ENCODE results near the gene POU2AF2. TPM values are rescaled to one million over a fixed set of nuclear protein-coding genes. Genes with fewer than 3 reads are reported as not detected.

The POU2AF2 gene
- total RNA-seq, 2 experiments from 2014 or later: not detected

GRCh38 chr11:111225881-111226280, 19.6 kb upstream of the POU2AF2 start:
- POLR2A ChIA-PET: interaction anchor here (0.6 kb wide), 1 partner anchor 65 kb away, joined by 3 read pairs; no protein-coding TSS in a partner anchor
- H3K4me1 Mint-ChIP-seq: peaks cover 30% of the 10 kb centered on the region
- no peak overlapping the region for H3K27ac Mint-ChIP-seq
- peaks cover 30% of the 10 kb centered on the region for H3K27me3 Mint-ChIP-seq
- no peaks in the 10 kb centered on the region for H3K9me3 Mint-ChIP-seq
- H3K36me3 Mint-ChIP-seq (ENCODE audit: low read depth): no peaks in the 10 kb centered on the region
- no peak for DNase-seq
- H3K4me3 Mint-ChIP-seq: no peak overlapping the region
- CTCF ChIA-PET: interaction anchor here (0.7 to 2.1 kb wide), 2 partner anchors 13 to 213 kb away, joined by 3 to 4 read pairs; no protein-coding TSS in a partner anchor

- peak; percentile 29 for DNase-seq
- Mint-ChIP-seq H3K9me3 (no peaks in the 10 kb centered on the region), H3K4me1 (peaks cover 27% of the 10 kb centered on the region), H3K27ac (no peak overlapping the region), H3K27me3 (peaks cover 30% of the 10 kb centered on the region), H3K36me3 (ENCODE audit: low read depth) (no peaks in the 10 kb centered on the region), H3K4me3 (no peak overlapping the region)
- POLR2A ChIA-PET: no interaction called here
- CTCF ChIA-PET: interaction anchor here (1.1 to 2.2 kb wide), 3 partner anchors 26 to 217 kb away, joined by 3 to 8 read pairs (median 4); no protein-coding TSS in a partner anchor
These were observed 15.9 kb upstream of the POU2AF2 start for GRCh38 chr11:111229604-111230003.

- no peak overlapping the region for H3K27ac Mint-ChIP-seq
- no peak for DNase-seq
- peaks cover 27% of the 10 kb centered on the region for H3K4me1 Mint-ChIP-seq
- H3K27me3 Mint-ChIP-seq: peaks cover 28% of the 10 kb centered on the region
- no peaks in the 10 kb centered on the region for H3K9me3 Mint-ChIP-seq
- H3K4me3 Mint-ChIP-seq: peak overlapping the region; percentile 61
- ChIA-PET CTCF (interaction anchor here (1.1 to 2.2 kb wide), 7 partner anchors 10 to 216 kb away, joined by 3 to 8 read pairs (median 3); no protein-coding TSS in a partner anchor), POLR2A (no interaction called here)
- H3K36me3 Mint-ChIP-seq (ENCODE audit: low read depth): no peaks in the 10 kb centered on the region
These were observed 15.4 kb upstream of the POU2AF2 start for GRCh38 chr11:111230122-111230465.

GRCh38 chr11:111231836-111232235, 13.7 kb upstream of the POU2AF2 start:
- POLR2A ChIA-PET: no interaction called here
- Mint-ChIP-seq H3K4me1 (peaks cover 27% of the 10 kb centered on the region), H3K27me3 (peaks cover 29% of the 10 kb centered on the region), H3K27ac (no peak overlapping the region), H3K4me3 (no peak overlapping the region), H3K9me3 (no peaks in the 10 kb centered on the region), H3K36me3 (ENCODE audit: low read depth) (no peaks in the 10 kb centered on the region)
- CTCF ChIA-PET: no interaction called here
- DNase-seq: no peak

- H3K36me3 Mint-ChIP-seq (ENCODE audit: low read depth): no peaks in the 10 kb centered on the region
- no peaks in the 10 kb centered on the region for H3K9me3 Mint-ChIP-seq
- H3K4me3 Mint-ChIP-seq: no peak overlapping the region
- DNase-seq: no peak
- no peak overlapping the region for H3K27ac Mint-ChIP-seq
- POLR2A ChIA-PET: no interaction called here
- CTCF ChIA-PET: no interaction called here
- H3K4me1 Mint-ChIP-seq: peaks cover 4% of the 10 kb centered on the region
- H3K27me3 Mint-ChIP-seq: peaks cover 37% of the 10 kb centered on the region
These were observed 9.1 kb upstream of the POU2AF2 start for GRCh38 chr11:111236383-111236782.

GRCh38 chr11:111237926-111238325, 7.6 kb upstream of the POU2AF2 start:
- H3K36me3 Mint-ChIP-seq (ENCODE audit: low read depth): no peaks in the 10 kb centered on the region
- POLR2A ChIA-PET: no interaction called here
- H3K27ac Mint-ChIP-seq: no peak overlapping the region
- no peaks in the 10 kb centered on the region for H3K9me3 Mint-ChIP-seq
- CTCF ChIA-PET: no interaction called here
- no peak for DNase-seq
- H3K4me1 Mint-ChIP-seq: no peaks in the 10 kb centered on the region
- H3K27me3 Mint-ChIP-seq: peaks cover 30% of the 10 kb centered on the region
- no peak overlapping the region for H3K4me3 Mint-ChIP-seq

- DNase-seq: no peak
- Mint-ChIP-seq H3K4me1 (no peaks in the 10 kb centered on the region), H3K27ac (no peak overlapping the region), H3K4me3 (no peak overlapping the region), H3K27me3 (peaks cover 28% of the 10 kb centered on the region), H3K36me3 (ENCODE audit: low read depth) (no peaks in the 10 kb centered on the region), H3K9me3 (no peaks in the 10 kb centered on the region)
- CTCF ChIA-PET: interaction anchor here (0.6 kb wide), 1 partner anchor 103 kb away, joined by 3 read pairs; no protein-coding TSS in a partner anchor
- POLR2A ChIA-PET: interaction anchor here (0.6 kb wide), 1 partner anchor 204 kb away, joined by 4 read pairs; no protein-coding TSS in a partner anchor
These were observed 1.4 kb downstream of the POU2AF2 start for GRCh38 chr11:111246956-111247355.

- Mint-ChIP-seq H3K4me1 (no peaks in the 10 kb centered on the region), H3K4me3 (no peak overlapping the region), H3K27me3 (peaks cover 14% of the 10 kb centered on the region), H3K36me3 (ENCODE audit: low read depth) (no peaks in the 10 kb centered on the region), H3K9me3 (no peaks in the 10 kb centered on the region), H3K27ac (no peak overlapping the region)
- POLR2A ChIA-PET: no interaction called here
- no peak for DNase-seq
- CTCF ChIA-PET: no interaction called here
These were observed 5.4 kb downstream of the POU2AF2 start for GRCh38 chr11:111250936-111251335.

GRCh38 chr11:111253131-111253530, 7.6 kb downstream of the POU2AF2 start:
- CTCF ChIA-PET: no interaction called here

GRCh38 chr11:111253630-111254029, 8.1 kb downstream of the POU2AF2 start:
- H3K27ac Mint-ChIP-seq: no peak overlapping the region
- DNase-seq: no peak
- H3K27me3 Mint-ChIP-seq: peaks cover 13% of the 10 kb centered on the region
- ChIA-PET POLR2A (no interaction called here), CTCF (no interaction called here)
- H3K4me1 Mint-ChIP-seq: no peaks in the 10 kb centered on the region
- H3K36me3 Mint-ChIP-seq (ENCODE audit: low read depth): no peaks in the 10 kb centered on the region
- no peak overlapping the region for H3K4me3 Mint-ChIP-seq
- H3K9me3 Mint-ChIP-seq: no peaks in the 10 kb centered on the region

More at GRCh38 chr11:111253131-111253530, 7.6 kb downstream of the POU2AF2 start:
- no peak for DNase-seq
- peaks cover 13% of the 10 kb centered on the region for H3K27me3 Mint-ChIP-seq
- H3K4me3 Mint-ChIP-seq: no peak overlapping the region
- POLR2A ChIA-PET: no interaction called here
- no peaks in the 10 kb centered on the region for H3K9me3 Mint-ChIP-seq
- H3K4me1 Mint-ChIP-seq: no peaks in the 10 kb centered on the region
- no peaks in the 10 kb centered on the region for H3K36me3 Mint-ChIP-seq (ENCODE audit: low read depth)
- no peak overlapping the region for H3K27ac Mint-ChIP-seq

- Mint-ChIP-seq H3K27me3 (peaks cover 35% of the 10 kb centered on the region), H3K4me3 (no peak overlapping the region), H3K36me3 (ENCODE audit: low read depth) (no peaks in the 10 kb centered on the region), H3K9me3 (no peaks in the 10 kb centered on the region), H3K27ac (no peak overlapping the region), H3K4me1 (peaks cover 2% of the 10 kb centered on the region)
- POLR2A ChIA-PET: no interaction called here
- CTCF ChIA-PET: no interaction called here
- DNase-seq: no peak
These were observed 12.5 kb downstream of the POU2AF2 start for GRCh38 chr11:111258046-111258445.

- CTCF ChIA-PET: no interaction called here
- Mint-ChIP-seq H3K27me3 (peaks cover 37% of the 10 kb centered on the region), H3K4me3 (no peak overlapping the region), H3K9me3 (no peaks in the 10 kb centered on the region), H3K27ac (no peak overlapping the region), H3K36me3 (ENCODE audit: low read depth) (no peaks in the 10 kb centered on the region), H3K4me1 (peaks cover 2% of the 10 kb centered on the region)
- no peak for DNase-seq
- POLR2A ChIA-PET: no interaction called here
These were observed 14.4 kb downstream of the POU2AF2 start for GRCh38 chr11:111259896-111260295.

- Mint-ChIP-seq H3K27ac (no peak overlapping the region), H3K4me1 (peaks cover 2% of the 10 kb centered on the region), H3K9me3 (no peaks in the 10 kb centered on the region), H3K36me3 (ENCODE audit: low read depth) (no peaks in the 10 kb centered on the region), H3K4me3 (no peak overlapping the region), H3K27me3 (peaks cover 37% of the 10 kb centered on the region)
- CTCF ChIA-PET: no interaction called here
- no peak for DNase-seq
- POLR2A ChIA-PET: no interaction called here
These were observed 15.3 kb downstream of the POU2AF2 start for GRCh38 chr11:111260811-111261210.

- Mint-ChIP-seq H3K4me1 (peaks cover 2% of the 10 kb centered on the region), H3K9me3 (no peaks in the 10 kb centered on the region), H3K27me3 (peaks cover 32% of the 10 kb centered on the region), H3K4me3 (no peak overlapping the region), H3K27ac (no peak overlapping the region), H3K36me3 (ENCODE audit: low read depth) (no peaks in the 10 kb centered on the region)
- POLR2A ChIA-PET: no interaction called here
- DNase-seq: no peak
- CTCF ChIA-PET: no interaction called here
These were observed 19.1 kb downstream of the POU2AF2 start for GRCh38 chr11:111264646-111265045.
